SK-MEL-5 (cell line): ENCODE measurements around the gene CENPM. TPM values are rescaled to one million over a fixed set of nuclear protein-coding genes. Genes with fewer than 3 reads are reported as not detected.

ENCODE experiments used
- DNase-seq: peaks from one replicate; pipeline ENCODE4 v3.0.0-alpha.2; 2016; ENCODE audit warnings: low read depth, low spot score
- in situ Hi-C: cut with HindIII; loops from 2 replicates; pipeline ENCODE4 v1.10.0; 2016; ENCODE audit warnings: low sequenced_read_pairs, high pct_unique_total_duplicates, low pct_unique_long_range_greater_than_20kb
- total RNA-seq: library from RNA; depleted of rRNA; stranded (reverse); fragments of >200 nt; shearing (Covaris generic); gene quantifications from 2 replicates; pipeline ENCODE4 v1.2.3, GENCODE V29; 2014

The CENPM gene
- total RNA-seq, 1 experiment from 2014 or later: 38.7 TPM

DNA sequence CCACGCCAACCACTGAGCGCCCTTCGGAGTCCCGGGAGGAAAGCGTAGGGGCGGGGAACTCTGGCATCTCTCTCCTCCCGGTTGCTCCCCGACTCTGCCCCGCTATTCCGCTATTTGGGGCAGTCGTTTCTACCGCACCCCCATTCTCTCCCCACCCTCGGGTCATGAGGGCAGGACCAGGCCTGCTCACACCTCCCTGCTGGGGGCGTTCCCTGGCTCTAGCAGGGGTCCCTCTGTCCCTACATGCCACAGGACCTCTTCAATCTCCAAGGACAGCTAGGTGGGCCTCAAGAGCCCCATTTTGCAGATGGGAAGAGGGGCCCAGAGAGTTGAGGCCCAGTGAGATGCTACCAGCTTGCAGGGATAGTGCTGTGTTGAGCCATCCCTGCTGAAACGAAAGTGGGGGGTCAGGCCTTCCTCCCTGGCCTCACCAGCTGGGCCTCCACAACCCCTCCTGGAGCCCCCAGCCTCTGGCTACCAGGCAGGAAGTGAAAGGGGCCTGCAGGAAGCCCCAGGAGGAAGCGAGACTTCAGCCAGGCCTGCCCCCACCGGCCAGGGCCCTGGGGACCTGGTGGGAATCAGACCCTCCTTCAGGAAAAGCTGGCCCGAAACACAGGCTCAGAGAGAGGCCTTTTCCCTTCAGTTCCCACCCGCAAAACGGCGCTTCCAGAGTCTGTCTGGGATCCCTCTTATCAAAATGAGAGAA lies 26.5 kb downstream of the CENPM start:
- no peak for DNase-seq
- in situ Hi-C loops: no loop called here

DNA sequence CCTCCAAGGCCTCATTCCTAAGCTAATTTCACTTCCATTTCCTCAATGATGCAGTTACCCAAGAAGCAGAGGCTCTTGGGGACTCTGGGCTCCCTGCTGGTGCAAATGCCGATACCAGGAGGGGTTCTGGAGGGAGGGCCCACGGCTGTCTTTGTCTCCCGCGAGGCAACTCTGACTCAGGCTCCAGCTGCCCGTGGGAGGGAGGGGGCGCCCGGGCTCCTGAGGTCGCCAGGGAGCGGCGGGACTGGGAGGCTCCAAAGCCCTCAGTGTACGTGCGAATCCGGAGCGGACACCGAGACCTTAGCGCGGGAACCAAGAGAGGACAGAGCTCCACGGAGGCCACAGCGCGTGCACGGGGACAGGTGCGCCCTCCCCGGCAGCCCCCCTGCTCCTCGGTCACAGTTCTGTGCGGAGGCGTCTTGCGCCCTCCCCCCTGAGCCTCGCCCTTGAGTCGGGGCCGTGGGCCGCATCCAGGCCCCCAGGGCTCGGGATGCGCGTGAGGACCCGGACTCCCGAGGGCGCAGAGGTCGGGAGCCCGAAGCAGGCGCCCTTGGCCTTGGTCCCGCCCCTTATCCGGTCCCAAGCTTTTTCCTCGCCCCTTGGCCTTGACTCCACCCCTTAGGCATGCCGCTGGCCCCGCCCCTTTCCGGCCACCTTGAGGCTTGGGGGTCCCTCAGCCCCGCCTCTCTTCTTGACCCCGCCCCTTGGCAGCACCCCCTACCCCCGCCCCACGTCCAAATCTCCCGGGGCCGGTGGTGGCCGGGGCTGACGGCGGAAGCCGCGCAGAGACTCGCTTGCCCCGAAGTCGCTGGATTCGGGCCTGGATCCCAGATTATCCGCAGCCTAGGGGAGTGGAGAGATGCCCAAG lies 27.4 kb downstream of the CENPM start:
- no peak for DNase-seq
- in situ Hi-C loops: no loop called here

DNA sequence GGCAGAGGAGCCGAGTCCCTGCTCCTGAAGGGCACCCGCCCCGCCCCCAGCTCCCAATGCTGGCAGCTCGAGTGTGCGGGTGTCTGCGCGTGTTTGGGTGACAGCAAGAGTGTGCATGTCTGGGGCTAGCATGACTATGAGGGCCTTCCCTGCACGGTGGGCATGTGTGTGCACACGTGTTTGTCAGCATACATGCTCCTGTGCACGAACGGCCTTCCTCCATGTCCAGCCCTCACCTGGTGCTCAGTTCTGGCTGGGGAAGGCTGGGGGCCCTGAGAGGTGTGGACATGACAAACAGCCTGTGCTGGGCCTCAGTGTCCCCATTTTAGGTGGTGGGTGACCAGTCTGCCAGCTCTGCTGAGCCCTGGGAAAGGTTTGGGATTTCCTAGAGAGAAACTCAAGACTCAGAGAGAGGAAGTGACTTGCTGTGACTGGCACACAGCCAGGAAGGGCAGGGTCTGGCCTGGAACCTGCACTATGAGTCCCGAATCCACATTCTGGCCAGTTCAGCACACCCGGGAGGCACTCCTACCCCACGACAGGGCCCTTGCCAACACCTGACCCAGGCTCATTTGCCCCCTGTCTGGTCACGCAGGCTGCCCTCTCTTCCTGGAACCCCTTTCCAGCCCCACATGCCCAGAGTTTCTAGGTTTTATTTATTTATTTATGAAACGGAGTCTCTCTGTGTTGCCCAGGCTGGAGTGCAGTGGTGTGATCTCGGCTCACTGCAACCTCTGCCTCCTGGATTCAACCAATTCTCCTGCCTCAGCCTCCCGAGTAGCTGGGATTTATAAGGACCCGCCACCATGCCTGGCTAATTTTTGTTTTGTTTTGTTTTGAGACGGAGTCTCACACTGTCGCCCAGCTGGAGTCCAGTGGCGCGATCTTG lies 28.8 kb downstream of the CENPM start:
- in situ Hi-C loops: no loop called here
- peak; percentile 47 for DNase-seq

DNA sequence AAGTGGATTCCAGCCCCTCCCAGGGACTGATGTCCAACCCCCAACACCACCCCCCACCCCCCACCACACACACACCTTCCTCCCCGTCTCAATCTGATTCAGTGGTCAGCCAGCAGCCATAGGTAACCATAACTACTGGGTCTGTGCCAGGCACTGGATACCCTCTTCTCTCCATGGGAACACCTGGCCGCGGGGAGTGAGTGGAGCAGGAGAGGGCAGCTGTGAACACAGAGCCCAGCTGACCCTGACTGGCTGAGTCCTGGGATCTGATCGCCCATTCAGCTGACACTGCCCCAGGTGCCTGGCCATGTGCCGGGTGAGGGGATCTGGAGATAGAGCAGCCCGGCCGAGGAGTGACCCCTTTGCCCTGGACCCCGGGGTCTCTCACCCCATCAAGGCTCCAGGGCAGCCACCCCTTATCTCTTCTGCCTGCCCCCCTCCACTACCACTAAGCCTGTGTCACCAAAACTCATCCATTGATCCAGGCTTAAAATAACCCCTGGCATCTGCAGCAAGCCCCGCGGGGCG lies 29.5 kb downstream of the CENPM start:
- in situ Hi-C loops: no loop called here
- DNase-seq: no peak

DNA sequence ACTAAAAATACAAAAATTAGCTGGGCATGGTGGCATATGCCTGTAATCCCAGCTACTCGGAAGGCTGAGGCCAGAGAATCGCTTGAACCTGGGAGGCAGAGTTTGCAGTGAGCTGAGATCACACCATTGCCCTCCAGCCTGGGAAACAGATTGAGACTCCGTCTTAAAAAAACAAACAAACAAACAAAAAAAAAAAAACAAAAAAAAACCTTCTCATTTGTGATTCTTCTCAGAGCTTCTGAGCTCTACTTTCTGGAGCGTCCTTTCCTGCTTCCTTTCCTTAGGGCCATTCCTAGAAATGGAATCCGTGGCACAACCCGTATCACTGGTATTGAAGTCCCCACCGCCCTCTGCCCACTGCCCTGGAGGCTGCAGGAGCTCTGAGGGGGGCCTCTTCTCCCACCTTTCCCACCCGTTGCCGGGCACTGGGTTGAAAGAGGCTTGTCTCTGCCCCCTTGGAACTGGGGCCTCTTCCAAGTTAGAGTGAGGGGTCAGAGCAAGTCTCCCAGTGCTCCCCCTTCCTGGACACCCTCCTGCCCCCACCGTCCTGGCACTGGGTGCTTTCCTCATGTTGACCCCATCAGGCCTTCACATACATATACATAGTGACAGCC lies 30.1 kb downstream of the CENPM start:
- in situ Hi-C loops: no loop called here
- DNase-seq: no peak

DNA sequence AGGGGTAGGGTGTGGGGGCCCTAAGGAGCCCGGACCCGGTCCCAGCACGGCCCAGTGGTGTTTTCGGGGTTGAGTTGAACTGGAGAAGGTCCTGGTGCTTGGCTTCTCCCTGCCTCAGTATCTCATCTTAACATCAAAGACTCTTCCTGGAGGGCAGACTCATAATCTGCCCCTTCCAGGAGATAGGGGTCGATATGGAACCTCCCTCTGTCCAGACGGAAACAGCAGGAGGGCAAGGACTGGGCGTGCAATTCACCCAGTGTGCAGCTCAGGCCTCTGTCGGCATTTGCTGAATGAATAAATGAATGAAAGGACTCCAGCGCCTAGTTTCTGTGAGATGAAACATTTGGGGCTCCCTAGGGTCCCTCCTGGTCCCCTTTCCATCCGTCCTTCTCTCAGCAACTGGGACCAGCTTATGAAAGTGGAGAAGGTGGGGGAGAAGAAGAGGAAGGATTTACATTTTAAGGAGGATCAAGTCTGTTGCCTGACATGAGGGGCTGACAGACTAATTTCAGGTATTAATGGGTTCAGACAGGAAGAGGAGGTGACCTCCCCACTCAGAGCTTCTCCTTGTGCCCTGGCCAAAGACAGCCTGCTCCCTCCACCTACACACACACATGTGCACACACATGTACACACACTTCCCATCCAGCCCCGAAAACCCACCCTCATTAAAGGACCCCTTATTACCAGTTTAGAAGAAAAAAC lies 31.0 kb downstream of the CENPM start:
- in situ Hi-C loops: no loop called here
- DNase-seq: no peak

DNA sequence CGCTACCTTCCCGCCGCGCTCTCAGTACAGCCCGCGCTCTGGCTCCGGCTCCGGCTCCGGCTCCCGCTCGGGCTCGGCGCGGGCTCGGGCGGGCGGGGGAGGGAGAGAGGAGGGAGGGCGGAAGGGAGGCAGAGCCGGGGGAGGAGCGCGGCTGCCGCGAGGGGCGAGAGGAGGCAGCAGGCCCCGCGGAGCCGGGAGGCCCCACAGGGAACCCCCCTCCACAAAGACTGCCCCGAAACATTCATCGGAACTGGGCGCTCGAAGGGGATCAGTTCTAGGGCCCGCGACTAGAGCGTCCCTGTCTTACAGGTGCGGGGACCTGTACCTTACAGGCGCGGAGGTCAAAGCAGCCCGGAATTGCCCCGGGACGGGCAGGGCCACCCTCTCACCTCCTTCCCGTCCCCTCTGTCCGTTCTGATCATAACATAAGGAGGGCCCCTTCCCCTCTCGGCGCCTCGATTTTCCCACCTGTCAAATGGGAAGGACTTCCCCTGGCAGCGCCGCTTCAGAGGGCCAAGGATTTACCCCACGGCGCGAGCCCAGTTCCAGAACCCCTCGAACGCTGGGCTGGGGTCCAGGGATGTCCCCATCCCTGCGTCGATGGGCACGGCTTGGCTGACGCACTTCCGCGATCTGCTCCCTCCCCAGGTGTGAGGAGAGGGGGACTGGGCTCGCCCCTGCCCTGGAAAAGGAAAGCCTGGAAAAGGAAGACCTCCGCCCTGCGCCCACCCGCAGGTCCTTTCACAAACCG lies 31.7 kb downstream of the CENPM start, which contains the start of gene SHISA8:
SHISA8 (minus strand) TSS at position 40 of the 751 bp plus-strand sequence. CDS start 407 bp downstream, outside the sequence.
- no peak for DNase-seq
- in situ Hi-C loops: no loop called here

DNA sequence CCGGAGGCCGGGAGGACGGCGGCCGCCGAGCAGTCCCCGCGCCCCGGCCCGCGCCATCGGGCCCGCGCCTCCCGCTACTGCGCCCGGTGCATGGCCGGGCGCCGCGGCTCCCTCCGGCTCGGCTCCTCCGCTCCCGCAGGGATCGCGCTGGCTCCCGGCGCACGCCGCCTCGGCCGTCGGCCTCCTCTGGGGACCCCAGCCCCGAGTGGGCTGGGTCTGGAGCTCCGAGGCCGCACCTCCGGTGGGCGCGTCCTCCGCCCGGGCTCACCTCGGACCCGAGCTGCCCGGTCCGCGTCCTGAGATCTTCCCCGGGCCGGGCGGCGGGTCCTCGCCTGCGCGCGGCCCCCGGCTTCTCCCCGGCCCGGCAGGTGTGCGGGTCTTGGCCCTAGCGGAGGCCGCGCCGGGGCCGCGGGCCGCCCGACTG lies 32.3 kb downstream of the CENPM start:
- in situ Hi-C loops: no loop called here
- DNase-seq: no peak

DNA sequence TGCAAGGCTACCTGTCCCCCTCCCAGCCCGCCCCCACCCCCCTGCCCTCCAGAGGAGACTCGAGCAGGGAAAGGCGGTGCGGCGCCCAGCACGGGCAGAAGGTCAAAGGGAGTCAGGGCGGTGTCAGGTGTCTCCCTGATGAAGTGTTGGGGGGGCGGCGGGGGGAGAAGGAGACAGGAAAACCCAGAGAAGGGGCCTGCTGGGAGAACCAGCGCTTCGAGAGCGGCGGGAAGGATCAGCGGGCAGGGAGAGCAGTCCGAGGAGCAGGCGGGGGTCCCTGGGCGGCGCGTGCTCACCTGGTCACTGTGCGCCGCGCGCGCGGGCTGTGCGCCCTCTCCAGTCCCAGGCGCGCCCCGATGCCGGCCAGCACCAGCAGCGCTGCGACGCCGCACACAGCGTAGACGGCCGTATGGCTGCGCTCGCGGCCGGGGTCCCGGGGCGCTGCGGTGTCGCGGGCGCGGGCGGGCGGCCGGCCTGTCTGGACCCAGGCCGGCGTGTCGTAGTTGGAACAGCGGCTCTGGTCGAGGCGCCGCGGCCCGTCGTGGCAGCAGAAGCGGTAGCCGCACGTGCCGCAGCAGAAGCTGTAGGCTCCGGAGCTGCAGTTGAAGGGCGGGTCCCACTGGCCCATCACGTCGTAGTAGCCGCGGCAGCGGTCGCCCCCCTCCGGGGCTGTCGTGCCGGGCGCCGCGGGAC lies 33.0 kb downstream of the CENPM start:
- no peak for DNase-seq
- in situ Hi-C loops: no loop called here

DNA sequence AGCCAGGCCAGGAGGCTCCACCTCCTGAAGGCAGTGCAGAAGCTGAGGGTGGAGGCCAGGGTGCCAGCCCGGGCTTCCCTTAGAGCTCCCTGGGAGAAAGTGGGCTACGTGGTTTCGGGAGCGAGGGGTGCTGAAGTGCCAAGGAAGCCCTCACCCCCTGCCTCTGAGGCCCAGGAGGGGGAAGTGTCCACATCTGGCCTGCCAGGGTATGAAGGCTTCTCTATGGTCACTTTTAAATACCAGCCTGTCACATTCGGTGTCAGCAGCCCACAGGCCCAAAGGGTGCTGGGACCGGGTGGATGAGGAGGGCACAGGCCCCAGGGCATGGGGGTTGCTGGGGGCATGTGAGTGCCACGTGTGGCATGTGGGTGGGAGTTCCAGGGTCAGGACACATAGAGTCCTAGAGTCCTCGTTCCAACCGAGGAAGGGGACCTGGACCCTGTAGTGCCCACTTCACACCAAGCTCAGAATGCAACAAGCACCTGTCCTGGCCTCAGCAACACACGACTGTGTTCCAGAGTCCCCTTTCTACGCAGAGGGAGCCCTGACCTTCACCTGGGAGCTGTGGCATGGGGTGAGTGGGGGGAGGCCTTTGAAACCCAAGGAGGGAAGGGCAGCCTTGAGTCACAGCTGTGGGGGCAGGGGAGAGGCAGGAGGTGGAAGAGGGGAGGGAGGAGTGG lies 33.8 kb downstream of the CENPM start:
- in situ Hi-C loops: no loop called here
- DNase-seq: no peak

DNA sequence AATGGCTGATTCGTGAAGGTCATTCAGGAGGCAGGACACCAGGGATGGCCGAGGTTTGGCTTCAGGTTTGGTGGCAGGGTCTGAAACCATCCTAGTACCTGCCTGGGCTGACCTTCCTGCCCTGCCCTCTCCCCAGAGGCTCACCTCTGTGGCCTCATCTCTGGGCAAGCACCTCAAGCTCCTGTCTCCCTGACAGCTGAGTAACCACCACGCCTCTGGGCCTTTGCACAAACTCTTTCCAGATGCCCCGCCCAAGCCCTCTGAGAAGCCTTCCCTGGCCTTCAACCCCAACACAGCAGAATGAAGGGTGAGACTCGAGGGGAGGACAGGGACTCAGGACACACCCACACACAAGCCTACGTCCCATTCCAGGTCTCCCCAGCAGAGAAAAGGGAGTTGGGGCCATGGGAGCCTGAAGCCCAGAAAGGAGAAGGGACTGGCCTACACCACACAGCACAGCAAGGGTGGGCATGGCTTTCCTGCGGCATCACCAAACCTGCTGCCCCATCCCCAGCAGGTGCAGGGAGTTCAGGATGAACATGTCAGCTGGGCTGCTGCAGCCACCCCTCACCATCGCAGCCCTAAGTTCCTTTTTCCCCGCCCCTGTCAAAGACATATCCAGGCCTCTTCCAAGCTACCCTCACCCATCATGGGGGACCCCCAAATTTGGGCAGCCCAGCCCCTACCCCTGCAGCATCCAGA lies 34.5 kb downstream of the CENPM start:
- no peak for DNase-seq
- in situ Hi-C loops: no loop called here

DNA sequence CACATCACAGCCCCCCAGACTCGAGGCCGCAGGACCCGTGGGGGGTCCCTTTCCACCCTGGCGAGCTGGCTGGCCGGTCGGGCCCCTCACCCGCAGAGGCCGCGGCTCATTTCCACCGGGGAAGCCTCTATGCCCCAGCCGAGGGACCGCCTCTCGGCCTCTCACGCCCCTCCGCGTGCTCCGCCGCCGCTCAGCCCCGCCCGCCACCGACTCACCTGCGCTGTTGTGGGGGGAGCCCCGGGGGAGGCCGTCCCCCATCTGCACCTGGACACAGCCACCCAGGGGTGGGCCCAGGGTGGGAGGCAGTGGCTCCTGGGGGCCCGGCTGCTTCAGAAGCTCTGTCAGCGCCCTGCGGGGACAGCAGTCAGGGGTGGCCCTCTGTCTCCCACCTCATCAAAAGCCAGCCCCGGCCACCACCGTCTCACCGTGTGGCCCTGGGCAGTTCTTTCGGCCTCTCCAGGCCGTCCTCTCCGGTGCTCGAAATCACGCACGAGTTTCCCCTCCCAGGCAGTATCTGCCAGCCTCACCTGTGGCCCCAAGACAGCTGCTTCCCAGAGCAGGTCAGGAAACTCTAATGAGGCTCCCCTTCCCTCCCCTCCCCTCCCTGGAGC lies 35.8 kb downstream of the CENPM start:
- no peak for DNase-seq
- in situ Hi-C loops: no loop called here

DNA sequence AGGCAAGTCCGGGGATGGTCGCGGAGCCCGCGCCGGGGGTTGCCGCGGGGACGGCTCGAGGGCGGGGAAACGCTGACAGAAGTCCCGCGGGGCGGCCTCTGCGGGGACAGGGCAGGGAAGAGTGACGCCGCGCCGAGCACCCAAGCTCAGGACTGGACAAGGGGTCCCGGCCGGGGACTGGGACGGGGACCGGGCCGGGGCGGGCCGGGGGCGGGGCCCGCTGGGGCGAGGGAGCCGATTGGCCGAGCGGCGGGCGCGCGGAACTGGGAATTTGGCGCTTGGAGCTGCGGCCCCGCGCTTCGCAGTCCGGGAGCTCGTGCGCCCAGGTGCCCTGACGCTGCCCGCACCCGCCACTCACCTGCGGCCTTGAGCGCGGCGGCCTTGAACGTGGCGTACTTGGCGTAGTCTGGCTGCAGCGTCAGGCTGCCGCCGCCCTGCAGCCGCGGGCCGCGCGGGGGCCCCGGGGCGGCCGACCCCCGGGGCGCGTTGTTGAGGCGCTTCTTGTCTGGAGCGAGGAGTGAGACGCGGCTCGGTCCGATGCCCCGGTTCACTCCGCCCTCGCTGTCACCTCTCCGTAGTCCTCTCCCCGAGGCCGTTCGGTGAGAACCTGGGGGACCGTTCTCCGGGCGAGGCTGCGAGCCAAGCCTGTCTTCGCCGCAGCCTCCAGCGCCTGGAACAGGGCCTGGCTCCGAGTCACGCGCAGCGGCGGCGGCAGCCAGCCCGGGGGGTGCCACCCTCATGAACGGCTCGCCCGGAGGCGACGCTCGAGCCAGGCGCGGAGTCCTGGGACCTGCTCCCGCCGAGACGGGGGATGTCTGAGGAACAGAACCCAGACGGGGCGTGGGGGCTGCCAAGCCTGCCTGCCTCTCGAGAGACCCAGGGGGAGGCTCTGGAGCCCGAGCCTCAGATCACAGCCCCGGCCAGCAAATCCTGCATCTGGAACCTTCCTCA lies 36.6 kb downstream of the CENPM start:
- DNase-seq: no peak
- in situ Hi-C loops: no loop called here
